ENCODE results near the gene SMAD4.
A peak's percentile ranks its signal among the peaks of the same experiment; 100 is the strongest.
"Not testable (repeated sequence)": the region's sequence is repeated elsewhere in the genome, so short reads cannot be mapped to it uniquely, and the experiment has no call there.

Gene SMAD4

GRCh38 chr18:51029694-51030536 is at the start of gene SMAD4:
Gene SMAD4, plus strand, starts transcription at chr18:51030213. Its CDS starts 16,834 bp downstream, at chr18:51047047.
- peak; percentile 88 for DNase-seq (ENCODE audit: low spot score)

- no peak for DNase-seq (ENCODE audit: low spot score)
Measured at GRCh38 chr18:50981381-50981780, 48.6 kb upstream of the SMAD4 start.

- no peak for DNase-seq (ENCODE audit: low spot score)
Measured at GRCh38 chr18:50982086-50982801, 47.8 kb upstream of the SMAD4 start.

- no peak for DNase-seq (ENCODE audit: low spot score)
Measured at GRCh38 chr18:50982802-50983179, 47.2 kb upstream of the SMAD4 start.

- DNase-seq (ENCODE audit: low spot score), result no peak
Measured at GRCh38 chr18:50986360-50987087, 43.5 kb upstream of the SMAD4 start.

- no peak for DNase-seq (ENCODE audit: low spot score)
Measured at GRCh38 chr18:50987261-50987660, 42.8 kb upstream of the SMAD4 start.

GRCh38 chr18:50989711-50990110 is 40.3 kb upstream of the SMAD4 start:
- no peak for DNase-seq (ENCODE audit: low spot score)

GRCh38 chr18:50992351-50992762 is 37.7 kb upstream of the SMAD4 start:
- DNase-seq (ENCODE audit: low spot score), result no peak

GRCh38 chr18:50994031-50994430 is 36.0 kb upstream of the SMAD4 start:
- no peak for DNase-seq (ENCODE audit: low spot score)

- DNase-seq (ENCODE audit: low spot score), result not testable (repeated sequence)
Measured at GRCh38 chr18:51003174-51003573, 26.8 kb upstream of the SMAD4 start.

GRCh38 chr18:51006061-51006818 is 23.8 kb upstream of the SMAD4 start:
- DNase-seq (ENCODE audit: low spot score), result no peak

GRCh38 chr18:51006948-51007789 is 22.8 kb upstream of the SMAD4 start:
- no peak for DNase-seq (ENCODE audit: low spot score)

GRCh38 chr18:51007790-51008139 is 22.2 kb upstream of the SMAD4 start:
- no peak for DNase-seq (ENCODE audit: low spot score)

GRCh38 chr18:51009072-51009471 is 20.9 kb upstream of the SMAD4 start:
- DNase-seq (ENCODE audit: low spot score), result no peak

GRCh38 chr18:51010218-51010617 is 19.8 kb upstream of the SMAD4 start:
- DNase-seq (ENCODE audit: low spot score), result no peak

- no peak for DNase-seq (ENCODE audit: low spot score)
Measured at GRCh38 chr18:51011709-51012108, 18.3 kb upstream of the SMAD4 start.

- no peak for DNase-seq (ENCODE audit: low spot score)
Measured at GRCh38 chr18:51012441-51012840, 17.6 kb upstream of the SMAD4 start.

GRCh38 chr18:51013259-51013658 is 16.8 kb upstream of the SMAD4 start:
- no peak for DNase-seq (ENCODE audit: low spot score)

GRCh38 chr18:51017140-51017879 is 12.7 kb upstream of the SMAD4 start:
- DNase-seq (ENCODE audit: low spot score), result no peak

- no peak for DNase-seq (ENCODE audit: low spot score)
Measured at GRCh38 chr18:51020536-51020935, 9.5 kb upstream of the SMAD4 start.
